GM04503 (cell line): ENCODE results near the gene MUC16.
"Not testable (repeated sequence)": the region's sequence is repeated elsewhere in the genome, so short reads cannot be mapped to it uniquely, and the experiment has no call there.

Experiments used
- DNase-seq: peaks from one replicate; pipeline ENCODE4 v3.0.0-alpha.2; 2012; ENCODE audit warnings: low read depth

Gene MUC16

DNA sequence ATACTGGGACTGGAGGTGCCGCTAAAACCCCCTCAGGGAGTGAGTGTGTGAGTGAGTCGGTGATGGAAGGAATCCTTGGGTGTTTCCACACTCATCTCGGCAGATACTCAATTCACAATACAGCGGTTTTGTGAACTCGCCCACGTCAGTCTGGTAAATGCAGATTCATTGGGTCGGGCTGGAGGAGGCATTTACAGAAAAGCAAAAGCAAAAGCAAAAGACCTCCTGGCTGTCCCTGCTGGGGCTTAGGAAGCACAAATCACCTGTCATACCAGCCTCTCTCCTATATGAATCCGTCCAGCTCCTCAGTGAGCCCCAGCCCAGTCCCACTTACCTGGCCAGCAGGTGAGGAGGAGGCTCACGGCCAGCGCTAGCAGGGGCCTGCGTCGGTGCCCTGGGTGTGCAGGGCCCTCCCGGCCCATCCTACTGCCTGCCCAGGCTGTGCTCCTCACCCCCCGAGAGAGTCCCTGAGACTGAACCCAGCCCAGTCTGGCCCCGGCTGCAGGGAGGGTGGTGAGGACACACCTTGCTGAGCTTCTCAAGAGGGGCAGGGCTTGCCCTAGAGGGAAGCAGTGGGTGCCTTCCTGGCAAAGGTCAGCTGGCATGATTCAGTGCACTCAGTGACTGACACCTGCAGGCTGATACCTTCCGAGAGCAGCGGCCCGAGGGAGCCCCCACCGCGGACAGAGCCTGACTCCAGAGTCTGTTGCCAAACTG lies at the start of gene MUC16:
Gene MUC16, minus strand, starts transcription at position 475 of the 717 bp plus-strand sequence.
- DNase-seq = no peak

DNA sequence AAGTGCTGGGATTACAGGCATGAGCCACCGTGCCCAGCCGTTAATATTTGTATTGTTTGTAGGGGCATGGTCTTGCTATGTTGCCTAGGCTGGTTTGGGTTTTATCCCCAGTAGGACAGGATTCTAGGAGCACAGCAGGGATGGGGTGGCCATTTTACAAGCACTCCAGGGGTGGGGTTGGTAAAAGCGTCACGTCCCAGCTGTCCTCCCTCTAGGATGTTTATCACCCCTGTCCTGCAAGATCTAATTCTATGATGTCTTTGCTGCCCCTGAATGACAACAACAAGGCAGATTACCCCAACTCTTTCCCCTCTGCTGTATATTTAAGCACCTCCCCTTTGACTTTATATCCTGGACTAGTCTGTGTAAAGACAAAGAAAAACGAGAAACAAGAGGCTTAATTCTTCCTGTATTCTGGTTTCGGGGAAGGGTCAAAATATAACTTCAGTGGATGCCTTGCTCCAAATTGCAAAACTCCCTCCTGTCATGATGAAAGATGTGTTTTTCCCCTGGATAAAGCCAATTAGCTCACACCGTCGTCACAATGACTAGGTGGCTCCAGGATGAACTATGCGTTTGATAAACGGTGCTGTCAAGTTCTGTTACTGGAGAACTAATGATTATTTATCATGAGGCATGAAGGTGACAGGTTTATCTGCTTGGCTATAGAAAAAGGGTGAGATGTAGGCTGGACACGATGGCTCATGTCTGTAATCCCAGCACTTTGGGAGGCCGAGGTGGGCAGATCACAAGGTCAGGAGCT lies 48.9 kb upstream of the MUC16 start:
- DNase-seq = no peak

DNA sequence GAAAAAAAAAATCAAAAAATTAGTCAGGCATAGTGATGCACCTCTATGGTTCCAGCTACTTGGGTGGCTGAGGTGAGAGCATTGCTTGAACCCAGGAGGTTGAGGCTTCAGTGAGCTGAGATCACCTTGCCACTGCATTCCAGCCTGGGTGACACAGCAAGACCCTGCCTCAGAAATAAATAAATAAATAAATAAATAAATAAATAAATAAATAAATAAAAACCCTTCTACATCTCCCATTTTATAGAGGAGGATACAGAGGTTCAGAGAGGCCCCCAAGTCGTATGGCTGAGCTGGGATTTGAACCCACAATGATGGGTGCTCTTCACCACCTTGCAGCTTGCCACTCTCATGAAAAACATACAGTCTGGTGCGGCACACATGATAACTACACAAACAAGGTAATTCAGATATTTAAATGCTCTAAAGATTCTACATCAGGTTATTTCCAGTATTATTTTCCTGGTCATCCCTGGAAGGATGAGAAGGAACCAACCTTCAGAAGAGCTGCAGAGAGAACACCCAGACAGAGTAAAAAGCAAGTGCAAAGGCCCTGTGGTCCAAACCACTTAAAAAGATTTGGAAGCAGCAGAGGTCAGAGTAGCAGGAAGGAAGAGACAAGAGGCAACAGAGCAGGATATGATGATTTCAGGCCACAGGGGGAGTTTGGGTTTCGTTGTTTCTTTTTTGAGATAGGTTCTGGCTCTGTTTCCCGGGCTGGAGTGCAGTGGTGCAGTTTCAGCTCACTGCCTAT lies 47.5 kb upstream of the MUC16 start:
- no peak for DNase-seq

GRCh38 chr19:9056131-9056530 lies 45.9 kb upstream of the MUC16 start:
- DNase-seq = not testable (repeated sequence)

GRCh38 chr19:9054765-9055164 lies 44.6 kb upstream of the MUC16 start:
- no peak for DNase-seq

DNA sequence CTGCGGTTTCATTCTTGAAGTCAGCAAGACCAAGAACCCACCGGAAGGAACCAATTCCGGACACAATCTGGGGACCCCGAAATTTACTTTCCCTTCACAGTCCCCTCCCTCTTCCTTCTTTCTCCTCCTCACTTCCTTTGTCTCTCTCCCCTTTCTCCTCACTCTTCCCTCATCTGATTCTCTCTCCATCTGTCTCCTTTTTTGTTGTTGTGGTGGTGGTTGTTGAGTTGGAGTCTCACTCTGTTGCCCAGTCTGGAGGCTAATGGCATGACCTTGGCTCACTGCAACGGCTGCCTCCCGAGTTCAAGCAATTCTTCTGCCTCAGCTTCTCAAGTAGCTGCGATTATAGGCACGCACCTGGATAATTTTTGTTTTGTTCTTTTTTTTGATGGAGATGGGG lies 44.0 kb upstream of the MUC16 start:
- no peak for DNase-seq

DNA sequence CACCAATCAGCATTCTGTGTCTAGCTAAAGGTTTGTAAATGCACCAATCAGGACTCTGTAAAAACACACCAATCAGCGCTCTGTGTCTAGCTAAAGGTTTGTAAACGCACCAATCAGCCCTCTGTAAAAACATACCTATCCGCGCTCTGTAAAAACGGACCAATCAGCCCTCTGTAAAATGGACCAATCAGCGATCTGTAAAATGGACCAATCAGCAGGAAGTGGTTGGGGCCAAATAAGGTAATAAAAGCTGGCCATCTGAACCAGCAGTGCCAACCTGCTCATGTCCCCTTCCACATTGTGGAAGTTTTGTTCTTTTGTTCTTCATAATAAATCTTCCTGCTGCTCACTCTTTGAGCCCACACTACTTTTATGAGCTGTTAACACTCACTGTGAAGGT lies 43.5 kb upstream of the MUC16 start:
- not testable (repeated sequence) for DNase-seq

- no peak for DNase-seq
Measured at GRCh38 chr19:9052894-9053293, 42.7 kb upstream of the MUC16 start.

GRCh38 chr19:9046694-9047093 lies 36.5 kb upstream of the MUC16 start:
- no peak for DNase-seq

DNA sequence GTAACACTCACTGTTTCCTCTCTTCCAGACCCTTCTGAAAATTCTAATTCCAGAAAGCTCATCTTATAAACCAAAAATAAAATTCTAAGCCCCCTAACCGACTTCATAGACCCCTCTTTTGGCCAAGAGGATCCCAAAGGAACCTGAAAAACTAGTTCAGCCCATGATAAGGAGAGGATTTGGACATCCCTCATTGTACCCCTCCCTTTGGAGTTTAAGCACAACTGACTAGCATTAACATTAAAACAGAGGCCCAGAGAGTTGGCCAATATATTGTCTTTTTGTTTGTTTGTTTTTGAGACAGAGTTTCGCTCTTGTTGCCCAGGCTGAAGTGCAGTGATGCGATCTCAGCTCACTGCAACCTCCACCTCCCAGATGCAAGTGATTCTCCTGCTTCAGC lies 34.2 kb upstream of the MUC16 start:
- DNase-seq = no peak

GRCh38 chr19:9043524-9043923 lies 33.3 kb upstream of the MUC16 start:
- DNase-seq = no peak

- no peak for DNase-seq
Measured at GRCh38 chr19:9041023-9041422, 30.8 kb upstream of the MUC16 start.

DNA sequence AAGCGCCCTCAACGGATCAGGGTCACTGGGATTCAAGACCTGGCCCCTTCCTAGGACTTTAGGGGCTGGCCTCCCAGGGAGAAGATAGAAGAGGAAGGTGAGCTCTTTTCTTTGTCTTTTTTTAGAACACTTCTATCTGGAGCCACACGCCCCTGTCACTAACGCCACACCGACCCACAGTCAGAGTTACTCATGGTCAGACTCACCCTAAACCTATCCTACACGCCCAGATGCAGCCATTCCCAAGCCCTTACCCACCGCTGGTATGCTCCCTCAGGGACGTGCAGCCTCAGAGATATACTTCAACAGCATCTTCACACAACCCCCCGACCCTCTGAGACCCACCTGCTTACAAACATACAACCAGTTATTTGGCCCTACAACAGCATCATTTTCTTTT lies 29.9 kb upstream of the MUC16 start:
- no peak for DNase-seq

DNA sequence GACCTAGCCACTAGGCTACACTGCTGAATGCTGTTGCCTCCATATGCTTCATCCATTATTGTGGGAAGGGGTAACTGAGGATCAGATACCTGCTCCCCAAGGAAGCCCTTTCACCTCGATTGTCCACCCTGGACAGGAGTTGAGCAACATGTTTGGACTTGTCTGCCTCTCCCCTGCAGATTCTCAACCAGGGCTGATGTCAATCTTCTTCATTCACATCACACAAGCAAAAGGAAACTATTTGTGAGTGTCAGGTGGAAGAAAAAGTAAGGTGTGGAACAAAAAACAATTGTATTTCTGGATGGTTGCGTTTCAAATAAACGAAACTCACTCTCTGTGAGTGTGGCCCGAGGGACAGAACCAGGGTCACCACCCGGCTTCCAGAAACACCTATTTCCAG lies 29.5 kb upstream of the MUC16 start:
- no peak for DNase-seq

DNA sequence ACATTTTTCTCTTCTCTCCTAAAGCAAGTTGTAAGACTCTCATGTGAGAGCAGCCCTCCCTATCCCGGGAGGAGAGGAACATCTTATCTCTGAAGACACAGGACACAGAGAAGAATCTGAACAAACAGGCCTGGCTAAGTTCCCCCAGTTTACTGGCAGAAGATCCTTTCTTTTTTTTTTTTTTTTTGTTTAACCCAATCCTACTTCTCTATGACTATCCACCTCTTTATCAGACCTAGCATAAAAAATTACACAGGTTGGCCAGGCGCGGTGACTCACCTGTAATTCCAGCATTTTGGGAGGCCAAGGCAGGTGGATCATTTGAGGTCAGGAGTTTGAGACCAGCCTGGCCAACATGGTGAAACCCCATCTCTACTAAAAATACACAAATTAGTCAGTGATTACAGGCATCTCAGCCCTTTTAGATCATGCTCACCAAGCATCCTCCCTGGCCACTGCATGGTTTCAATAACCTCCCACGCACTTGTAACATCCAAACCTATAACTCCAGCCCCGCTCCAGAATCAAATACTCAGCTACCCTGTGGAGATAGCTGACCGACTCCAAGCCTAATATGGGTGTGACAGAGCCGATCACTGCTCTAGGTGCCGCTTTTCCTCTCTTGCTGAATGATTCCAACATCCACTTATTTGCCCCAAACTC lies 27.3 kb upstream of the MUC16 start:
- no peak for DNase-seq

- no peak for DNase-seq
Measured at GRCh38 chr19:9032136-9032631, 22.0 kb upstream of the MUC16 start.

DNA sequence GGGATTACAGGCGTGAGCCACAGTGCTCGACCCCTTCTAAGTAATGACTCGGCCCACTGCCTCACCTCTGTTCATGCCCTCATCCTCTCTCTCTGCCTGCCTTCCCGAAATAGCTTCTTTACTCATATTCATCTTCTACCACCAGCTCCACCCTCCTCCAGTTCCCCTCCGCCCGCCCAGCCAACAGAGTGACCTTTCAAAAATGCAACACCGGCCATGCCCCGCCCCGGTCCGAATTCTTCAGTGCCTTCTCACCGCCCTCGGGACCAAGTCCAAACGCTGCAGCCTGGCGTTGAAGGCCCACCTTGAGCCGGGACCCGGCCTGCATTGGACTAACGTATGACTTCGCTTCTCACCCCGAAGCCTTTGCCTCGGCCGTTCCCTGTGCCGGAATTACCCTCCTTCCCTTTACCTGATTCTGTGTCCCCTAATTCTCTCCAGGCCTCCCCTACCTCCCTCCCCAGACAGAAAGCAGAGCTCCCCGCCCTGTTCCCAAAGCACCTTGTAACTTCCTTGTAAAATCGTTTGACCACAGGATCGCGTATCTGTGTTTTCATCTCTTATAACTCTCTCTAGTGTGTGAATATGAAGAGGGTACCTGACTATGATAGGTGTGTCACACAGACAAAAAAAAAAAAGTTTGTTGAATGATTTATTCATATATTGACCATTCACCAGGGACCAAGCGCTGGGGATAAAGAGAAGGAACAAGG lies 8.1 kb upstream of the MUC16 start:
- DNase-seq = no peak

DNA sequence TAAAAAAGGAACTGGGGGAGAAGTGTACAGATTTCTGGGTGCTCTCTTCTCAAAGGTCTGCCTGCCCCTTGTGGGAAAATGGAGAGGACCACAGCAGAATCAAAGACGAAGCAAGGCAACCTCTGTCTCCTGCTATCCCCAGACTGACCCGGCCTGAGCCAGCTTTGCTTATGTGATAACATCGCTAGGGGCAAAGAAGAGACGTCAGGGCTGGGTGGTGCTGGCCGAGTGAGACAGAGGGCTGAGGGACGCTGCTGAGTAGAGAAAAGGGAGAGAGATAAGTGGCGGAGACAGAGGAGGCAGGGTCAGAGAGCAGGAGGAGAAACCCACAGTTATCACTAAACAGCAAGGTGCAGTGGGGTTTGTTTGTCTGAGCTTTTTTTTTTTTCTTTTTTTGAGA lies 4.6 kb upstream of the MUC16 start:
- DNase-seq = no peak

GRCh38 chr19:9013988-9014387 lies 3.8 kb upstream of the MUC16 start:
- DNase-seq = no peak

DNA sequence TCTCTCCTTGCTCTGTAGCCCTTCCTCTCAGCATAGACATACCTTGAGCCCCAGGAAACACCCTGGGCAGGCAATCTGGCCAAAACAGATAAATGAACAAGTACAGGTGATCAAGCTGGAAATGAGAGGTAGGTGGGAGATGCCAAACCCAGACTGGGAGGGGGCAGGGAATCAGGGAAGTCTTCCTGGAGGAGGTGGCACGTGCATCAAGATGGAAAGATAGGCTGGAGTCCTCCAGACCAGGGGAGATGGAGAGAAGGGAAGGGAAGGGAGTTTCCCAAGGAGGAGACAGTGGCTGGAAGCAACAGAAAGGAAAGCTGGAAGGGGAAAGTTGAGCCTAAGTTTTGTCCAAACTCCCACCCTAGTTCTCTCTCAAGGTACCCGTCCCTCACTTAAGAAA lies 1.7 kb upstream of the MUC16 start:
- no peak for DNase-seq

- DNase-seq = no peak
Measured at GRCh38 chr19:9010693-9011092, 484 bp upstream of the MUC16 start.

DNA sequence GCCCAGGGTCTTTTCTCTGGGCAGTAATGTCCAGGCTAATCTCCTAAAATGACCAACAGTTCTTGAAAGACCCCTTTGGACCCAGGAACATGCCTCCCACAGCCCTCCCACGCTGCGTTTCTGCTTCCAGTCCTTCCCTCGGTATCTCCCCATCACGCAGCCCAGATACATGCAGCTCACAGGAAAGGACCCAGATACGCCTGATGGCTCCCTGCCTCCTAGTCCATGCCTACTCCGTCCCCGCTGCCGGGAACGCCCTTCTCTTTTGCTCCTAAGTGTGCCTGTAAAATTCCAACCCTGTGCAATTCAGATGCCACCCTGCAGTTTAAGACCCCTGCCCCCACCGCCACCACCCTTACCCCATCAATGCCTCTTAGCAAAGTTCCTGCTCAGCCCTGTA lies 778 bp downstream of the MUC16 start:
- no peak for DNase-seq
